HG02938 (cell line): ENCODE results near the gene CLCN6.
A peak's percentile ranks its signal among the peaks of the same experiment; 100 is the strongest.
"Not testable (repeated sequence)": the region's sequence is repeated elsewhere in the genome, so short reads cannot be mapped to it uniquely, and the experiment has no call there.

Source experiments
- ATAC-seq: cut with Tn5 transposase; IDR thresholded peaks from one replicate; pipeline ENCODE4 v1.9.1; 2021; ENCODE audit warnings: mild to moderate bottlenecking, moderate library complexity; ENCODE audit not compliant: unreplicated experiment

The CLCN6 gene

GRCh38 chr1:11794446-11795237 is 11.3 kb upstream of the CLCN6 start:
- no peak for ATAC-seq

GRCh38 chr1:11795238-11795890 is 10.6 kb upstream of the CLCN6 start:
- no peak for ATAC-seq

- no peak for ATAC-seq
Measured at GRCh38 chr1:11796036-11796828, 9.8 kb upstream of the CLCN6 start.

- ATAC-seq: no peak
Measured at GRCh38 chr1:11797525-11798216, 8.3 kb upstream of the CLCN6 start.

GRCh38 chr1:11799099-11799498 is 6.9 kb upstream of the CLCN6 start:
- ATAC-seq: no peak

GRCh38 chr1:11799896-11800295 is 6.1 kb upstream of the CLCN6 start:
- no peak for ATAC-seq

- no peak for ATAC-seq
Measured at GRCh38 chr1:11800391-11800755, 5.6 kb upstream of the CLCN6 start.

- no peak for ATAC-seq
Measured at GRCh38 chr1:11800756-11801433, 5.1 kb upstream of the CLCN6 start.

GRCh38 chr1:11802616-11802972 is 3.4 kb upstream of the CLCN6 start:
- no peak for ATAC-seq

- no peak for ATAC-seq
Measured at GRCh38 chr1:11802973-11803885, 2.8 kb upstream of the CLCN6 start.

GRCh38 chr1:11803924-11804665 is 1.9 kb upstream of the CLCN6 start:
- ATAC-seq: not testable (repeated sequence)

- ATAC-seq: no peak
Measured at GRCh38 chr1:11804666-11805421, 1.1 kb upstream of the CLCN6 start.

- ATAC-seq: peak; percentile 37
Measured at GRCh38 chr1:11806307-11806936, 431 bp downstream of the CLCN6 start.

- ATAC-seq: no peak
Measured at GRCh38 chr1:11807133-11807532, 1.1 kb downstream of the CLCN6 start.

- no peak for ATAC-seq
Measured at GRCh38 chr1:11813021-11813420, 7.0 kb downstream of the CLCN6 start.

- no peak for ATAC-seq
Measured at GRCh38 chr1:11817192-11817591, 11.2 kb downstream of the CLCN6 start.

- no peak for ATAC-seq
Measured at GRCh38 chr1:11822091-11822490, 16.1 kb downstream of the CLCN6 start.
